K562 (cell line): ENCODE data around the gene IL1R1. TPM values are rescaled to one million over a fixed set of nuclear protein-coding genes. Genes with fewer than 3 reads are reported as not detected.
A peak's percentile ranks its signal among the peaks of the same experiment; 100 is the strongest.

Experiments
- ATAC-seq: fragments of 200-7000 bp; cut with Tn5 transposase; 3 replicates; pipeline ENCODE4 v1.9.1; 2020; ENCODE audit warnings: moderate library complexity
- BruUV-seq: library from RNA; stranded (reverse); fragments of 400-500 nt; replicated peaks from 2 replicates; lab custom pipeline; 2021; lab: Mats Ljungman, UMichigan
- CTCF ChIA-PET: fragments of 300-600 bp; formaldehyde crosslinking; extraction: SDS; loops from one replicate; lab custom pipeline; 2021; ENCODE audit warnings: low intra/inter-chr PET ratio; lab: Yijun Ruan, JAX
- POLR2A ChIA-PET: fragments of 300-600, 350-650 bp; sonication (Branson Sonifier 250); formaldehyde crosslinking; extraction: SDS; loops from one replicate; lab custom pipeline; 2021; ENCODE audit warnings: antibody characterized with exemption, inconsistent platforms; lab: Yijun Ruan, JAX
- DNase-seq, 4 experiments: peaks; one replicate each; pipeline versions ENCODE4 v3.0.0 to v3.0.0-alpha.2; 2011 to 2018; ENCODE audit warnings: low spot score in 3 of 4, mixed read lengths in 3 of 4; ENCODE audit errors: extremely low read depth in 1 of 4
- FAIRE-seq: peaks from 2 replicates; lab custom pipeline; 2011; peaks lifted over from hg19 to GRCh38; lab: Jason Lieb, UNC
- H2AFZ ChIP-seq: 2 replicates; pipeline ENCODE4 v1.6.0; 2011; ENCODE audit warnings: low read depth, low read length, control low read depth, inconsistent platforms
- H3K27ac ChIP-seq: fragments of 200-600 bp; 3 replicates; pipeline ENCODE4 v1.8.0; 2011; ENCODE audit warnings: low read depth, mild to moderate bottlenecking, control low read depth, inconsistent platforms, low read length, moderate library complexity, mixed read lengths; ENCODE audit errors: extremely low read depth
- H3K27me3 ChIP-seq, 2 experiments: fragments of 300-600 bp in 1 of 2; 2 replicates in 1 of 2; 3 replicates in 1 of 2; pipeline versions ENCODE4 v1.6.0 to v1.8.0; 2011; ENCODE audit warnings: inconsistent platforms in 2 of 2, low read length in 2 of 2, mild to moderate bottlenecking in 1 of 2, mixed read lengths in 1 of 2, moderate library complexity in 1 of 2; ENCODE audit not compliant: control insufficient read depth in 2 of 2, insufficient read depth in 2 of 2
- H3K36me3 ChIP-seq: fragments of 300-600 bp; 3 replicates; pipeline ENCODE4 v1.8.0; 2011; ENCODE audit warnings: mild to moderate bottlenecking, low read length, inconsistent platforms; ENCODE audit not compliant: control insufficient read depth, insufficient read depth
- H3K4me1 ChIP-seq, 2 experiments: fragments of 200-600 bp in 1 of 2; replicated peaks in 1 of 2; 2 replicates in 1 of 2; 3 replicates in 1 of 2; pipeline versions ENCODE4 v1.5.1 to v1.8.0; 2011; ENCODE audit warnings: inconsistent platforms in 2 of 2, low read length in 2 of 2, mild to moderate bottlenecking in 1 of 2, mixed read lengths in 1 of 2, moderate library complexity in 1 of 2; ENCODE audit not compliant: control insufficient read depth in 2 of 2, insufficient read depth in 2 of 2
- H3K4me2 ChIP-seq: 2 replicates; pipeline ENCODE4 v1.6.1; 2011; ENCODE audit warnings: low read length, control low read depth, inconsistent platforms, mixed read lengths; ENCODE audit not compliant: insufficient read depth
- H3K4me3 ChIP-seq: fragments of 200-600 bp; sonication (generic), shearing (Covaris generic); 2 replicates; pipeline ENCODE4 v1.5.1; 2016; ENCODE audit warnings: control low read depth, inconsistent platforms
- H3K79me2 ChIP-seq: fragments of 200-600 bp; 3 replicates; pipeline ENCODE4 v1.8.0; 2011; ENCODE audit warnings: low read length, inconsistent platforms; ENCODE audit not compliant: control insufficient read depth, insufficient read depth
- H3K9ac ChIP-seq, 2 experiments: 2 replicates each; pipeline versions ENCODE4 v1.6.0 to v1.6.1; 2011; ENCODE audit warnings: low read depth in 2 of 2, low read length in 2 of 2, control low read depth in 1 of 2, inconsistent platforms in 1 of 2, mild to moderate bottlenecking in 1 of 2, mixed read lengths in 1 of 2; ENCODE audit not compliant: insufficient read depth in 1 of 2
- H3K9me1 ChIP-seq: one replicate; pipeline ENCODE4 v1.6.0; 2011; ENCODE audit warnings: inconsistent platforms, mild to moderate bottlenecking, low read length, moderate library complexity; ENCODE audit not compliant: control insufficient read depth, insufficient read depth
- H3K9me3 ChIP-seq: replicated peaks from 2 replicates; pipeline ENCODE4 v1.5.1; 2011; ENCODE audit warnings: low read depth, low read length, inconsistent platforms; ENCODE audit not compliant: control insufficient read depth, insufficient read depth
- H4K20me1 ChIP-seq: replicated peaks from 2 replicates; pipeline ENCODE4 v1.6.1; 2011; ENCODE audit warnings: low read length, inconsistent platforms, mixed read lengths; ENCODE audit not compliant: control insufficient read depth, insufficient read depth
- EHMT2 ChIP-seq: fragments of 450-650 bp; IDR thresholded peaks from 2 replicates; pipeline ENCODE4 v1.6.1; 2018; ENCODE audit warnings: antibody characterized with exemption
- ETV1 ChIP-seq: fragments of 450-650 bp; conservative IDR thresholded peaks from 2 replicates; pipeline ENCODE4 v1.6.1; 2016; ENCODE audit warnings: missing genetic modification characterization, control low read depth, low read depth, missing compliant biosample characterization
- GABPA ChIP-seq: fragments of 200-800 bp; sonication (Bioruptor generic); conservative IDR thresholded peaks from 2 replicates; pipeline ENCODE4 v1.6.1; 2016; ENCODE audit warnings: low read depth, missing genetic modification characterization, missing compliant biosample characterization
- HCFC1 ChIP-seq: IDR thresholded peaks from 2 replicates; pipeline ENCODE4 v1.6.1; 2012; ENCODE audit warnings: low read depth, low read length, improper control_type of control experiment
- HMGN3 ChIP-seq: IDR thresholded peaks from 2 replicates; pipeline ENCODE4 v1.6.1; 2011; ENCODE audit warnings: borderline replicate concordance, low read depth, mild to moderate bottlenecking, mixed read lengths, low read length; ENCODE audit not compliant: insufficient read length; ENCODE audit errors: extremely low read depth
- KAT2B ChIP-seq: IDR thresholded peaks from one replicate; pipeline ENCODE4 v1.6.1; 2012; ENCODE audit warnings: low read depth, mild to moderate bottlenecking, control low read depth, inconsistent platforms, low read length, moderate library complexity
- NR2C1 ChIP-seq, 2 experiments: fragments of 450-650 bp; IDR thresholded peaks; 2 replicates each; pipeline ENCODE4 v1.6.1; 2017; ENCODE audit warnings: mild to moderate bottlenecking in 2 of 2, antibody characterized with exemption in 1 of 2, inconsistent platforms in 1 of 2, missing compliant biosample characterization in 1 of 2, missing genetic modification characterization in 1 of 2
- NR4A1 ChIP-seq, 2 experiments: fragments of 250-450 bp in 1 of 2; fragments of 450-650 bp in 1 of 2; sonication (Bioruptor Pico) in 1 of 2; IDR thresholded peaks; 2 replicates each; pipeline versions ENCODE4 v1.4.0 to v1.6.1; 2016 to 2020; ENCODE audit warnings: mild to moderate bottlenecking in 2 of 2, missing compliant biosample characterization in 1 of 2, missing genetic modification characterization in 1 of 2, moderate library complexity in 1 of 2
- PCBP1 ChIP-seq: fragments of 200-400 bp; formaldehyde crosslinking; IDR thresholded peaks from 2 replicates; pipeline ENCODE4 v1.6.1; 2018; ENCODE audit warnings: mild to moderate bottlenecking, low read depth, low read length; ENCODE audit not compliant: poor library complexity, severe bottlenecking
- POLR3G ChIP-seq: IDR thresholded peaks from 2 replicates; pipeline ENCODE4 v1.6.1; 2011; ENCODE audit not compliant: insufficient read length, insufficient replicate concordance; ENCODE audit errors: extremely low read depth
- SMARCC2 ChIP-seq: fragments of 450-650 bp; IDR thresholded peaks from 2 replicates; pipeline ENCODE4 v1.6.1; 2017; ENCODE audit warnings: antibody characterized with exemption, moderate library complexity, mild to moderate bottlenecking, low read depth
- YY1 ChIP-seq, 3 experiments: IDR thresholded peaks; 2 replicates each; pipeline ENCODE4 v1.6.1; 2011; ENCODE audit warnings: low read length in 2 of 3, mild to moderate bottlenecking in 2 of 3, moderate library complexity in 2 of 3, borderline replicate concordance in 1 of 3, control low read depth in 1 of 3, low read depth in 1 of 3; ENCODE audit not compliant: insufficient read depth in 3 of 3, insufficient replicate concordance in 2 of 3, control insufficient read depth in 1 of 3, insufficient read length in 1 of 3; ENCODE audit errors: extremely low read depth in 1 of 3
- ZMIZ1 ChIP-seq, 2 experiments: fragments of 150-350 bp in 1 of 2; IDR thresholded peaks; 2 replicates each; pipeline ENCODE4 v1.6.1; 2012 to 2016; ENCODE audit warnings: low read depth in 2 of 2, low read length in 2 of 2, mild to moderate bottlenecking in 1 of 2, moderate library complexity in 1 of 2
- ZNF347 ChIP-seq: fragments of 450-650 bp; formaldehyde crosslinking; IDR thresholded peaks from 2 replicates; pipeline ENCODE4 v1.4.0; 2020; ENCODE audit warnings: low read depth, mild to moderate bottlenecking, moderate library complexity
- ZNF766 ChIP-seq: fragments of 200-800 bp; sonication (Bioruptor generic); conservative IDR thresholded peaks from 2 replicates; pipeline ENCODE4 v1.6.1; 2016; ENCODE audit warnings: missing genetic modification characterization, missing compliant biosample characterization
- WGBS: fragments of 100-300 bp; shearing (Covaris generic); methylation state at CpG from one replicate; pipeline ENCODE4 v1.1.6; 2016; ENCODE audit warnings: low coverage, mixed read lengths; ENCODE audit not compliant: insufficient coverage; ENCODE audit errors: missing lambda C conversion rate; 5-methylcytosine and 5-hydroxymethylcytosine counted together
- in situ Hi-C: fragments of 300-500 bp; cut with MboI; formaldehyde crosslinking; loops from 4 replicates; pipeline ENCODE4 v1.15.0; 2018; ENCODE audit warnings: inconsistent platforms, mixed read lengths
- intact Hi-C: fragments of 100-400 bp; cut with micrococcal nuclease; formaldehyde crosslinking; loops from 2 replicates; pipeline ENCODE4 v1.14.2; 2022
- polyA plus RNA-seq, 8 experiments: library from polyadenylated mRNA; depleted of rRNA in 4 of 8; stranded (reverse) in 5 of 8; unstranded in 3 of 8; fragments of >200 nt; fragmentation: Nextera tagmentation in 2 of 8; fragmentation: Illumina TruSeq in 1 of 8; extraction: Ambion mirVana in 2 of 8; extraction: Trizol in 1 of 8; gene quantifications; 2 replicates each; pipeline versions ENCODE4 v1.2.1 to v1.2.3, GENCODE V29; 2011 to 2014; ENCODE audit warnings: inconsistent platforms in 1 of 8, missing spikeins in 1 of 8
- total RNA-seq, 7 experiments: library from RNA; depleted of rRNA in 6 of 7; stranded (reverse); fragments of >200 nt in 6 of 7; fragmentation: Illumina TruSeq in 2 of 7; extraction: Trizol in 2 of 7; gene quantifications; 2 replicates each; pipeline versions ENCODE4 v1.2.1 to v1.2.3, GENCODE V29; 2011 to 2021; ENCODE audit warnings: low replicate concordance in 1 of 7

The IL1R1 gene
- total and polyA plus RNA-seq, 9 of the 15 experiments (the other 6 are each of a cell fraction or from before 2014, with no cell fraction given) = 0.81 to 3.9 (median 1.6) TPM

DNA sequence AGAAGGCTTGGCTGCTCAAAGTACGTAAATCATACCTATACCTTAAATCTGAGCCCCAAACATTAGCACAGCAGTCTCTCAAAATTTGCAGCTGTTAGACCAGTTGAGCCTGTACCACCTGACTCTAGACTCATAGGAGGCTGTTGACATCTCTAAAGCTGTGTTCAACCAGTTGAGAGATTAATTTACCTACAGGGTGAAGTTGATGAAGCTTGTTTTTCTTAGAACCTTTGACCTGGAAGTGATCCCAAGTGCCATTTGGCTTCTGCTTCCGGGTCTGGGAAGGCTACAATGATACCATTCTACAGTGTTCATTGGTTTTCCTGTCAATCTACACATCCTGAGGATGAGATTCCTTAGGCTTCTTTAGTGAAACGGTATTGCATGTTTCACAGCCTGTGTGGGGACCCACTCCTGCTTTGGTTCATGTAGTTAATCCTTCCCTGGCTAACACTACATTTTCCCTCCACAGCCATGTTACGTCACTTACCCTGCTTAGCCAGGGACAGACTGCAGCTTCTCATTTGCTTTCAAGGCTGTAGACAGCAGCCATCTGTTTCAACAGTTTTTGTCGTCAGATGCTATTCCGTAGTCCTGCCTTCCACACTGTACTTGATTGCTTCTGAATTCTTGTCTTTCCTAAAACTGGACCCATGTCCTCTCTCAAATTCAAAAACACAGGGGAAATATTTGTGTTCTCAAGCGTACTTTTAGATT, 39.5 kb downstream of the IL1R1 start:
- no peaks in the 10 kb centered on the region for H3K36me3 ChIP-seq
- H3K4me3 ChIP-seq = no peak overlapping the region
- in situ Hi-C loops = no loop called here
- H2AFZ ChIP-seq = peak overlapping the region; percentile 19; the same call in 1 of the 2 replicates
- H3K9me3 ChIP-seq = no peaks in the 10 kb centered on the region
- no peak for FAIRE-seq
- 37% methylated on average over 7 of the region's 7 CpGs for WGBS
- no peak overlapping the region for H3K9ac ChIP-seq
- intact Hi-C loops = no loop called here
- no peaks in the 10 kb centered on the region for H3K27me3 ChIP-seq
- no peaks in the 10 kb centered on the region for H3K9me1 ChIP-seq
- POLR2A ChIA-PET = interaction anchor here (0.6 to 1.2 kb wide), 2 partner anchors 15 to 223 kb away, joined by 3 to 5 read pairs; no protein-coding TSS in a partner anchor
- H3K27ac ChIP-seq = no peak overlapping the region
- no peaks in the 10 kb centered on the region for H4K20me1 ChIP-seq
- CTCF ChIA-PET = no interaction called here
- no peak overlapping the region for H3K4me2 ChIP-seq
- no peaks in the 10 kb centered on the region for H3K79me2 ChIP-seq
- DNase-seq = no peak
- no TSS peak for BruUV-seq
- no peak for ATAC-seq
- H3K4me1 ChIP-seq = no peaks in the 10 kb centered on the region
- no peak for TF ChIP-seq YY1 (IDR thresholded peaks at IDR 0.05; ENCODE audit: borderline replicate concordance in 1 of 3, control insufficient read depth in 1 of 3, extremely low read depth in 1 of 3, insufficient read depth in 3 of 3, insufficient read length in 1 of 3, insufficient replicate concordance in 2 of 3, low read depth in 1 of 3, low read length in 2 of 3)
- no peak for TF ChIP-seq ZNF347 (CRISPR knock-in tag)
- TF ChIP-seq NR2C1 (IDR thresholded peaks at IDR 0.05) = peak; percentile 93
- peak; percentile 95 for TF ChIP-seq NR2C1 (tag; IDR thresholded peaks at IDR 0.05)
- TF ChIP-seq ZMIZ1 (IDR thresholded peaks at IDR 0.05; ENCODE audit: low read depth in 2 of 2, low read length in 2 of 2) = no peak
- TF ChIP-seq NR4A1 (CRISPR knock-in tag; IDR thresholded peaks at IDR 0.05) = no peak
- no peak for TF ChIP-seq NR4A1 (tag; IDR thresholded peaks at IDR 0.05)
- no peak for TF ChIP-seq PCBP1
- no peak for TF ChIP-seq ZNF766 (CRISPR knock-in tag)
- no peak for TF ChIP-seq POLR3G
- peak; percentile 39; the same call in 1 of the 2 replicates for TF ChIP-seq EHMT2
- no peak for TF ChIP-seq HCFC1
- TF ChIP-seq HMGN3 = no peak
- TF ChIP-seq GABPA = peak; percentile 54
- TF ChIP-seq SMARCC2 = no peak
- TF ChIP-seq KAT2B = no peak
- TF ChIP-seq ETV1 = no peak
